Nephron progenitor cell (in vitro differentiated cells): Measurements from ENCODE around the gene AGBL4.

Experiments
- DNase-seq: peaks from one replicate; pipeline ENCODE4 v3.0.0; 2021
- H3K27ac Mint-ChIP-seq: 2 replicates; pipeline ENCODE4 v1.8.0; 2021; ENCODE audit warnings: mild to moderate bottlenecking, moderate library complexity, mixed read lengths
- H3K27me3 Mint-ChIP-seq: 2 replicates; pipeline ENCODE4 v1.8.0; 2021; ENCODE audit warnings: mild to moderate bottlenecking, low read depth, mixed read lengths; ENCODE audit not compliant: poor library complexity
- H3K36me3 Mint-ChIP-seq: 2 replicates; pipeline ENCODE4 v1.8.0; 2021; ENCODE audit warnings: low read depth, mixed read lengths
- H3K4me1 Mint-ChIP-seq: 2 replicates; pipeline ENCODE4 v1.8.0; 2021; ENCODE audit warnings: mixed read lengths
- H3K4me3 Mint-ChIP-seq: 2 replicates; pipeline ENCODE4 v1.8.0; 2021; ENCODE audit warnings: mild to moderate bottlenecking, moderate library complexity, mixed read lengths
- H3K9me3 Mint-ChIP-seq: 2 replicates; pipeline ENCODE4 v1.8.0; 2021; ENCODE audit warnings: mild to moderate bottlenecking, moderate library complexity, mixed read lengths
- TF ChIP-seq, protein P1 (sequence below): fragments of 200-600 bp; sonication (generic); IDR thresholded peaks from 2 replicates; pipeline ENCODE4 v1.5.0; 2021; ENCODE audit warnings: antibody characterized with exemption

Gene AGBL4

DNA sequence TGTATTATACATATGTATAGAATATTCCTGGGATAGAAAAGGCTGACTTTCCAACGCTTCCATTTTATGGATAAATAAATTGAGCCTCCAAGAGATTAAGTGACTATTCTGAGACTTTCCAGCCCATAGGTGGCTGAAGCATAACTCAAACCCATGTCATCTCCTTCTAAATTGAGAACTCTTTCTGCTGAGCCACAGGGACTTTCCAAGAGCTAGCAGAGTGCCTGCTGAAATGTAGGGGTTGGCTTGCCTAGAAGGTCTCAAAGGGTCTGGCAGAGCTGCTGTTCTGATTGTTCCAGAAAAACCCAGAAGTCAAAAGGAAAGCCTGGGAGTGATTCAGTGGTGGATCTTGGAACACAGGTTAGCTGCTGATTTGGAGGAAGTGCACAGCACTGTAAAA lies 1100.6 kb downstream of the AGBL4 start:
- no peak for DNase-seq
- Mint-ChIP-seq H3K4me1 (no peaks in the 10 kb centered on the region), H3K9me3 (peaks cover 19% of the 10 kb centered on the region), H3K36me3 (no peaks in the 10 kb centered on the region), H3K4me3 (no peak overlapping the region), H3K27ac (no peak overlapping the region), H3K27me3 (peaks cover 3% of the 10 kb centered on the region)
- TF ChIP-seq, protein P1, sequence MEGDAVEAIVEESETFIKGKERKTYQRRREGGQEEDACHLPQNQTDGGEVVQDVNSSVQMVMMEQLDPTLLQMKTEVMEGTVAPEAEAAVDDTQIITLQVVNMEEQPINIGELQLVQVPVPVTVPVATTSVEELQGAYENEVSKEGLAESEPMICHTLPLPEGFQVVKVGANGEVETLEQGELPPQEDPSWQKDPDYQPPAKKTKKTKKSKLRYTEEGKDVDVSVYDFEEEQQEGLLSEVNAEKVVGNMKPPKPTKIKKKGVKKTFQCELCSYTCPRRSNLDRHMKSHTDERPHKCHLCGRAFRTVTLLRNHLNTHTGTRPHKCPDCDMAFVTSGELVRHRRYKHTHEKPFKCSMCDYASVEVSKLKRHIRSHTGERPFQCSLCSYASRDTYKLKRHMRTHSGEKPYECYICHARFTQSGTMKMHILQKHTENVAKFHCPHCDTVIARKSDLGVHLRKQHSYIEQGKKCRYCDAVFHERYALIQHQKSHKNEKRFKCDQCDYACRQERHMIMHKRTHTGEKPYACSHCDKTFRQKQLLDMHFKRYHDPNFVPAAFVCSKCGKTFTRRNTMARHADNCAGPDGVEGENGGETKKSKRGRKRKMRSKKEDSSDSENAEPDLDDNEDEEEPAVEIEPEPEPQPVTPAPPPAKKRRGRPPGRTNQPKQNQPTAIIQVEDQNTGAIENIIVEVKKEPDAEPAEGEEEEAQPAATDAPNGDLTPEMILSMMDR = no peak

DNA sequence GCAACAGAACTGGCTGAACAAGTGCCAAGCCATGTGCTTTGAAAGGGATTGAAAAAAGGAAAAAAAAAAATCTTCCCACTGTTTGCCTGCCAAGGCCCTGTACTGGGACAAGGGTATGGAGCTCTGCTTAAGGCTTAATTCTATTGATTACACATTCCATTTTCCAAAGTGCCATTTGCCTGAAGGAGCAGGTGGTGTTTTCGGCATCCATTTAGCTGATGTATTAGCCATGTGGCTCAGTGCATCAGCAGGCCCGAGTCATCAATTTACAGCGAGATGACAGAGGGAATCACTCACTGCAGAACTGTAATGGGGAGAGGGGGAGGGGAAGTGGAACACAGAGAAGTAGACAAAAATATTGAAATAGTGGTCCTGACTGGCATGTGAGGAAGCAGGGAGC lies 1102.9 kb downstream of the AGBL4 start:
- H3K9me3 Mint-ChIP-seq = peaks cover 7% of the 10 kb centered on the region
- no peaks in the 10 kb centered on the region for H3K36me3 Mint-ChIP-seq
- DNase-seq = no peak
- TF ChIP-seq, protein P1 = no peak
- peaks cover 3% of the 10 kb centered on the region for H3K27me3 Mint-ChIP-seq
- no peak overlapping the region for H3K4me3 Mint-ChIP-seq
- no peak overlapping the region for H3K27ac Mint-ChIP-seq
- no peaks in the 10 kb centered on the region for H3K4me1 Mint-ChIP-seq

DNA sequence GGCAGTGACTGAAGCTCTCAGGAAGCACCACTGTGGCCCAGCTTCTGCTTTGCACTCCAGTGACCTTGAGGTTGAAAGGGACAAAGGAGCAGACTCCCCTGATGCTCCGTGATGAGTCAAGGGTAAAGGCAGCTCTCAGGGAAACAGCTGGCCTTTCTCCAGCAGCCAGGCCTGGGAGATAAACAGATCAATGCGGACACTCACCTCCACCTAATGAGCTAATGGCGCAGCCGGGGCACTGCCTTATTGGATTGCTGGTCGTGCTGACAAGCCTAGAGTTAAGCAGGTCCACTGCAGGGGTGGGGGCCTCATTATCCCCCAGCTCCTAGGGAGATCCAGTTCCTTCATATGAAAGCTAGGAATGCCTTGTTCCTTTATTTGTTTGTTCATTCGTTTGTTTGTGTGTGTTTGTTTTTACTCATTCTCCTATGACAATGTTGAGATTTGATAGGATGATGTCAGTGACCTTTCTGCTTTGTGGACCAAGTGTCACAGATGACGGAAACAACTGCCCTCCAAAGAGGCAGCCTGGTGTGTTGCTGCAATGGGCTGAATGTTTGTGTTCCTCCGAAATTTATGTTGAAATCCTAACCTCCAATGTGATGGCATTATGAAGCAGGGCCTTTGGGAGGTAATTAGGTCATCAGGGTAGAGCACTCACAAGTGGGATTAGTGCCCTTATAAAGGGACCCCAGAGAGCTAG lies 1105.7 kb downstream of the AGBL4 start:
- DNase-seq = no peak
- no peaks in the 10 kb centered on the region for H3K36me3 Mint-ChIP-seq
- no peaks in the 10 kb centered on the region for H3K4me1 Mint-ChIP-seq
- H3K4me3 Mint-ChIP-seq = no peak overlapping the region
- H3K9me3 Mint-ChIP-seq = no peaks in the 10 kb centered on the region
- TF ChIP-seq, protein P1 = no peak
- peaks cover 3% of the 10 kb centered on the region for H3K27me3 Mint-ChIP-seq
- no peak overlapping the region for H3K27ac Mint-ChIP-seq

DNA sequence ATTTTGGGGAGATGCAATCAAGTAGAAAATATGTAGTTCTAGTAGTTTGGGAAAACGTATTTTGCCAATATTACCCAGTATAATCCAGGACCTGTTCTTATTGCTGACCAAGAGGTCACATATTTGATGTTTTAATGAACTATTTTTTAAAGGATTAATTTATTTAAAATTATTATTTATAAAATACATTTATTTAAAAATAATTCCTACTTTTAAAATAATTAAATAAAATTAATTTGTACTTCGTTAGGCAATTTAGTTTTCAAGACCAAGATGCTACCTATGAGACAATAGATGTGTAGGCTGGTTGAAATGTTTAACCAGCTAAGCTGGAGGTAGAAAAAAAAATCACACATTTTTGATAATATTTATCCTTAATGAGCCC lies 1106.7 kb downstream of the AGBL4 start:
- H3K27ac Mint-ChIP-seq = no peak overlapping the region
- DNase-seq = no peak
- H3K4me1 Mint-ChIP-seq = no peaks in the 10 kb centered on the region
- H3K4me3 Mint-ChIP-seq = no peak overlapping the region
- no peaks in the 10 kb centered on the region for H3K36me3 Mint-ChIP-seq
- H3K27me3 Mint-ChIP-seq = peaks cover 3% of the 10 kb centered on the region
- TF ChIP-seq, protein P1 = no peak
- H3K9me3 Mint-ChIP-seq = no peaks in the 10 kb centered on the region

DNA sequence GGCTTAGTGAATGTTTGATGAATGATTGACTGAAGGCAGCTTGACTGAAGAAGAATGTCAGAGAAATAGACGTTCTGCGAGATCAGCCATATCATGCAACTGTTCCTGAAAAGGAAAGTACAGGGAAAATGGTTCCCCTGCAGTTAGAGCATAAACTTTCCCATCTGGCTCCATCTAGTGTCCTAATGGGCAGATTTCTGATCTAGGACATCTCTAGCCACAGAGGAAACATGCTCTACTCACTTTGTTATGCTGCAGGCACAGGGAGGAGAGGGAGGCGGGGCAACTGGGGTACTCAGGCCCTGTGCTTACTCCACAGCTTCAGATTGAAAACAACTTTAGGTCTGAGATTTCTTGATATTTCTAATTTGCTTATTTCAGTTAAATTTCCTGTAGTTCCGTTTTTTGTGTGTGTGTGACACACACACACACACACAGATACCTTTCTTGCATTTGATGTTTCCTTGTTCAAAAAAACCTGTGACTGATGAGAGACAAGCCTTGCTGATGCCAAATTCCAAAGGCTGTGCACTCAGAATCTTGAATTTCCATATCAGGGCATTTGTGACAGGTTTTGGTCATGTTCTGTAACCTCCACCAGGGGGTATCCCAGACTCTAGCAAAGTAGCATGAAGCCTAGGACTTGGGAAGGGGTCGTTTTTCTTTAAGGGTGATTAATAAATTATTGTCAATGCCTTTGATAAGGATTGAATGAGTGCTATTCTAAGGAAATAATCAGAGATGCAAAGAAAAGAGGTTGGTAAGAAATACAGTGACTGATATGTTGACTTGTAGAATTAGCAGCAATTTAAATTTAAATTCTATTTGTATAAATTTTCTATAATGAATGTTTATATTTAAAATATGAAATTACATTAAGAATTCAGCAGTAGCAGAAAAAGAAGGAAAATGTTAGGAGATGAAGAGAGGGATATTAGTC lies 1107.4 kb downstream of the AGBL4 start:
- no peaks in the 10 kb centered on the region for H3K4me1 Mint-ChIP-seq

More for the DNA sequence above, 1107.4 kb downstream of the AGBL4 start:
- H3K4me3 Mint-ChIP-seq = no peak overlapping the region
- DNase-seq = peak; percentile 12
- H3K36me3 Mint-ChIP-seq = no peaks in the 10 kb centered on the region
- no peak overlapping the region for H3K27ac Mint-ChIP-seq
- H3K9me3 Mint-ChIP-seq = no peaks in the 10 kb centered on the region
- TF ChIP-seq, protein P1 = peak; percentile 37
- peaks cover 3% of the 10 kb centered on the region for H3K27me3 Mint-ChIP-seq
